T-helper 2 cell treated with Interferon-gamma antibody and Interleukin-4, amounts not matched to agents 5 μg/mL and 100 μg/mL, for 36 hours (primary cell): ENCODE results near the gene PFKFB3.
"Not testable (repeated sequence)": the region's sequence is repeated elsewhere in the genome, so short reads cannot be mapped to it uniquely, and the experiment has no call there.

Experiments
- DNase-seq: peaks from one replicate; pipeline ENCODE4 v3.0.0; 2021; ENCODE audit warnings: low spot score
- H3K27ac Mint-ChIP-seq: one replicate; pipeline ENCODE4 v1.8.0; 2021; ENCODE audit warnings: mild to moderate bottlenecking, mixed read lengths
- H3K27me3 Mint-ChIP-seq: one replicate; pipeline ENCODE4 v1.8.0; 2021; ENCODE audit warnings: low read depth, mixed read lengths
- H3K36me3 Mint-ChIP-seq: one replicate; pipeline ENCODE4 v1.8.0; 2021; ENCODE audit warnings: low read depth, mixed read lengths
- H3K4me1 Mint-ChIP-seq: one replicate; pipeline ENCODE4 v1.8.0; 2021; ENCODE audit warnings: low read depth, mixed read lengths
- H3K4me3 Mint-ChIP-seq: one replicate; pipeline ENCODE4 v1.8.0; 2022; ENCODE audit warnings: mild to moderate bottlenecking, moderate library complexity, mixed read lengths
- H3K9me3 Mint-ChIP-seq: one replicate; pipeline ENCODE4 v1.8.0; 2021; ENCODE audit warnings: mixed read lengths

Gene PFKFB3

GRCh38 chr10:6202098-6202683, 541 bp upstream of the PFKFB3 start:
- peaks cover 31% of the 10 kb centered on the region for H3K4me1 Mint-ChIP-seq
- H3K27me3 Mint-ChIP-seq: no peaks in the 10 kb centered on the region
- peaks cover 17% of the 10 kb centered on the region for H3K36me3 Mint-ChIP-seq
- H3K9me3 Mint-ChIP-seq: no peaks in the 10 kb centered on the region
- H3K4me3 Mint-ChIP-seq: peak overlapping the region; percentile 84
- peak overlapping the region; percentile 86 for H3K27ac Mint-ChIP-seq
- DNase-seq: no peak

DNA sequence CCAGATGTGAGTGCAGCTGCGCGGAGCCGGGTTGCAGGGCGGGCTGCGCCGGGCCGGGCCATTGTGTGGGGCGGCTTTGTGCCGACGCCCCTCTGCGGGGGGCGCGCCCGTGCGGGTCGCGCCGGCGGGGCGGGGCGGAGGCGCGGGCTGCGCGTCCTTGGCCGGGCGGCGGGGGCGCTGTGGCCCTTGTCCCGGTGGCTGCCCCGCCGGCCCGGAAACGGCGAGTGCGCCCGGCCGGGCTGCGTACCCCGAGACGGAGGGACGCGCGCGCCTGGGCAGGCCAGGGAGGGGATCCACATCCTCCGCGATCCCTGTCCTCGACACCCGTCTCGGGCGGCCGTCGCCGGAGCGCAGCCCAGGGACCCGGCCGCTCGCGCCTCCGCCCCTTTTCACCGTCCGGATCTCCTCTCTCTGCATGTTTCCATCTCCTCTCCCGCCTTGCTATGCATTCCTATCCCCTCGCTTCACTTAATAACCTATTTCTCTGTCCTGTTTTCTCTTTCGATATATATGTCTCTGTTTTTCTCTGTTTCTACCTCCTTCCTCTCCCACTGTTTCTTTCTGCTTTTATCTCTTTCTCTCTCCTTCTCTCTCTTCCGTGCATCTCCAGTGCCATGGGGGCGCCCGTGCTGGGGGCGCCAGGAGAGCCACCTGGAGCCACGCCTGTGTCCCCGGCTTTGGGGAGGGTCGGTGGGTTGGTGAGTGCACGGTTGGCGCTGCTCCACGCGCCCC, 765 bp downstream of the PFKFB3 start:
- H3K27me3 Mint-ChIP-seq: no peaks in the 10 kb centered on the region
- H3K4me3 Mint-ChIP-seq: peak overlapping the region; percentile 92
- peaks cover 32% of the 10 kb centered on the region for H3K4me1 Mint-ChIP-seq
- H3K9me3 Mint-ChIP-seq: no peaks in the 10 kb centered on the region
- H3K27ac Mint-ChIP-seq: peak overlapping the region; percentile 95
- DNase-seq: peak; percentile 71
- H3K36me3 Mint-ChIP-seq: peaks cover 24% of the 10 kb centered on the region

DNA sequence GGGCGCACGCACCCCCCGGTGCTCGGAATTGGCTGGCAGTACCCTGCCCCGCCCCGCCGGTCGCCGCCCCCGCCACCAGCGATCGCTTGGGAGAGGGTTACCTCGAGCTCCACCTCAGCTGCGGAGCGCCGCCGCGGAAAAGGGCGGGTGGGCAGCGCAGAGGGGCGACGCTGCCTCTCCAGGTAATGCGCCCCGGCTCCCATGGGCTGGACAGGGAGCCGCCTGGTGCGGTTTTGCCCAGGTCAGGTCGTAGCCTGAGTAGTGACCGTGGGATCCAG, 1.3 kb downstream of the PFKFB3 start:
- Mint-ChIP-seq H3K36me3 (peaks cover 19% of the 10 kb centered on the region), H3K4me1 (peaks cover 37% of the 10 kb centered on the region), H3K27ac (no peak overlapping the region), H3K4me3 (peak overlapping the region; percentile 92), H3K27me3 (no peaks in the 10 kb centered on the region), H3K9me3 (no peaks in the 10 kb centered on the region)
- peak; percentile 74 for DNase-seq

GRCh38 chr10:6204341-6205191, 1.8 kb downstream of the PFKFB3 start:
- H3K27ac Mint-ChIP-seq: peak overlapping the region; percentile 41
- DNase-seq: no peak
- H3K36me3 Mint-ChIP-seq: peaks cover 17% of the 10 kb centered on the region
- peaks cover 37% of the 10 kb centered on the region for H3K4me1 Mint-ChIP-seq
- H3K4me3 Mint-ChIP-seq: peak overlapping the region; percentile 92
- no peaks in the 10 kb centered on the region for H3K27me3 Mint-ChIP-seq
- no peaks in the 10 kb centered on the region for H3K9me3 Mint-ChIP-seq

- H3K4me3 Mint-ChIP-seq, DNase-seq, H3K27me3 Mint-ChIP-seq, H3K9me3 Mint-ChIP-seq, H3K27ac Mint-ChIP-seq: not testable (repeated sequence)
- Mint-ChIP-seq H3K4me1 (peaks cover 29% of the 10 kb centered on the region), H3K36me3 (peaks cover 19% of the 10 kb centered on the region)
These were observed 3.8 kb downstream of the PFKFB3 start for GRCh38 chr10:6206486-6206885.

DNA sequence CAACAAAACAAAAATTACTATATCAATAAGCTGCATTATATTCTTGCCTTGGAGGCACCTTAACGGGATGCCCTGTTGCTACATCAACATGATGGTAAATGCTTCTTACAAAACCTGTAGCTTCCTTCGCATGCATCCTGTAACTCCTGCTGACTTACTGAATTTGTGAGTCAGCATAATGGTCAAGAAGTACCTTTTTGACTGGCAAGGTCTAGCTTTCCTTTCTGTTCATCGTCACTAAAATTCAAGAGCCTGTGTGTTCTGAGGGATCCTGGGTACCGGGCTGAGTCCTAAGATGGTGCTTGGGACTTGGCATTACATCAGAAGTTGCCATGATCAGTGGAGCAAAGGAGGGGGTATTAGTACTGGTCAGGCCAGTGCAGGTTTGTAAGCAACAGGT, 4.9 kb downstream of the PFKFB3 start:
- Mint-ChIP-seq H3K36me3 (peaks cover 19% of the 10 kb centered on the region), H3K4me1 (peaks cover 25% of the 10 kb centered on the region), H3K4me3 (peak overlapping the region; percentile 28), H3K27ac (peak overlapping the region; percentile 71), H3K27me3 (no peaks in the 10 kb centered on the region), H3K9me3 (no peaks in the 10 kb centered on the region)
- no peak for DNase-seq

DNA sequence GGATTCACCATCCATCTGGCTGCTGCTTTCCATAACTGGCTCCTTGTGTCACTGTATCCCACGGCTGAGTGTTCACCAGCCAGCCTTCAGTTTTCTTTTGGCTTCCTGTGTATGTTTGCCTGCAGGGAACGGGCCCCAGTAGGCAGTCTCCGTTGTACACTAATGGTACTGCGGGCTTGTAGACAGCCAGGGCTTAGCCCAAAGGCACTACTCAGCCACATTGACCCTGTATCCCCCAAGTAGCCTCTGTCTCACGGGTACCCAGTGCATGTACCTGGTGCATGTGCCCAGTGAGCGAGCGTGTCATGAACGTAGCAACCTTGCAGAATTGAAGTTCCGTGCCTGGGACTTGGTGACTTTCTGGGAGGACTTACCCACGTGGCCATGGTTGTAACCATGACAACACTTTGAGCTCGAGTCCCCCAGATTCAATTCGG, 6.1 kb downstream of the PFKFB3 start:
- H3K4me3 Mint-ChIP-seq: no peak overlapping the region
- peaks cover 26% of the 10 kb centered on the region for H3K4me1 Mint-ChIP-seq
- no peak overlapping the region for H3K27ac Mint-ChIP-seq
- no peak for DNase-seq
- H3K36me3 Mint-ChIP-seq: peaks cover 27% of the 10 kb centered on the region
- no peaks in the 10 kb centered on the region for H3K9me3 Mint-ChIP-seq
- no peaks in the 10 kb centered on the region for H3K27me3 Mint-ChIP-seq

DNA sequence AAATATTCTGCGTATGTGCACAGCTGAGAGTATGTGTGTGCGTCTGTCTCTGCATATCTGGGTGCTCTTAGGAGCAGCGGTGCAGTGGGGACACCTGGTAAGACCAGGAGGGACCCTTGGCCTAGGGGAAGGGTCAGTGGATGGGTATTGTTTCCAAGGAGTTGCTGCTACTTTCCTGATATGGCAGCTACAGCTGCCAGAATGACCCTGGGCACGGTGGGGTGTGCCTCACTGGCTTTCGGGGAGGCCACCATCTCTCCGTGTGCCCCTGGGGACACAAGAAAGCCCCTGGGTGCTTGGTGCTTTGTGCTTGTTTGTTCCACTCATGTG, 8.6 kb downstream of the PFKFB3 start:
- Mint-ChIP-seq H3K27me3 (no peaks in the 10 kb centered on the region), H3K36me3 (peaks cover 34% of the 10 kb centered on the region), H3K27ac (no peak overlapping the region), H3K4me1 (peaks cover 18% of the 10 kb centered on the region), H3K9me3 (no peaks in the 10 kb centered on the region), H3K4me3 (no peak overlapping the region)
- DNase-seq: no peak

DNA sequence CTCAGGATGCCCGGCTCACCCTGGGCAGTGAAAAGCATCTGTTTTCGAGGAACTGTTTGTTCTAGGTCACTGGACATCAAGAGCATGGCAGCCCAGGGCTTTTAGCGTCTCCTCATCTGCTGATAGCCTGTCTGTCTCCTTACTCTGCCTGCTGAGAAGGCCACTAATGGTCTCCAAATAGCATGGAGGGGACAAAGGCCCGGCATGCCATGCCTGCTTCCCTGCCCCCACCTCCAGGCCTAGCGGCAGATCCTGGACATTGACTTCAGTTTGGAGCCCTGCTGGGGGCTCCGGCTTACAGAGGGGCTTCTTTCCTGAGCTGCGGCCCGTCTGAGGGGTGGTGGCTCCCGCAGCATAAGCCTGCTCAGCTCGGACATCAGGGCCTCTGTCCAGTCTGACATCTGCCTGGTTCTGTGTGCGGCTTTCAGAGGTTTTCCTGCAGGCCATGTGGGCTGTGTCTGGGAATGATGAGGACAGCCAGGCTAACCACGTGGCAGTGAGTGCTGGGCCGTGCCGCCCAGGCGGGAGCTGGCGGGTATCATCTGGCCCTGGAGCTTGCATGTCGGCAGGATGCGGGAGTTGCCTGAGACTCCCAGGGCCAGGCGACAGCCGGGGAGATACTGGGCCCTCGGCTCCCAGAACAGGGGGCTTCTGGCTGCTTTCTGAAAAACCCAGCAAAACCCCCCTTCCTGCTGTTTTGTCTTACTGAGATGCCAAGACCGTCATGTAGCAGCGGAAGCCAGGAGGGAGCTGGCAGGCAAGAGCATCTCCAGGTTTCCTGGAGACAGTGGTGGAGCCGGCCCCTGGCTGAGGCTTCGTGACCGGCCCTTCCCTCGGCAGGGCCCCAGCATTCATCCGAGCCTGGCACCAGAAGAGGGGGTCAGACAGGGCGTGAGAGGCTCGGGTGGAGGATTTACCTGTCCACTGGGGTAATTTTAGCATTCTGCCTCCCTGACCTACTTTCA, 9.2 kb downstream of the PFKFB3 start:
- Mint-ChIP-seq H3K4me3 (no peak overlapping the region), H3K9me3 (no peaks in the 10 kb centered on the region), H3K27ac (no peak overlapping the region), H3K27me3 (no peaks in the 10 kb centered on the region), H3K4me1 (peaks cover 18% of the 10 kb centered on the region), H3K36me3 (peaks cover 39% of the 10 kb centered on the region)
- DNase-seq: no peak

GRCh38 chr10:6212806-6213205, 10.1 kb downstream of the PFKFB3 start:
- H3K4me3 Mint-ChIP-seq: no peak overlapping the region
- no peak for DNase-seq
- H3K27me3 Mint-ChIP-seq: no peaks in the 10 kb centered on the region
- peaks cover 14% of the 10 kb centered on the region for H3K4me1 Mint-ChIP-seq
- no peaks in the 10 kb centered on the region for H3K9me3 Mint-ChIP-seq
- H3K27ac Mint-ChIP-seq: peak overlapping the region; percentile 41
- H3K36me3 Mint-ChIP-seq: peaks cover 39% of the 10 kb centered on the region

DNA sequence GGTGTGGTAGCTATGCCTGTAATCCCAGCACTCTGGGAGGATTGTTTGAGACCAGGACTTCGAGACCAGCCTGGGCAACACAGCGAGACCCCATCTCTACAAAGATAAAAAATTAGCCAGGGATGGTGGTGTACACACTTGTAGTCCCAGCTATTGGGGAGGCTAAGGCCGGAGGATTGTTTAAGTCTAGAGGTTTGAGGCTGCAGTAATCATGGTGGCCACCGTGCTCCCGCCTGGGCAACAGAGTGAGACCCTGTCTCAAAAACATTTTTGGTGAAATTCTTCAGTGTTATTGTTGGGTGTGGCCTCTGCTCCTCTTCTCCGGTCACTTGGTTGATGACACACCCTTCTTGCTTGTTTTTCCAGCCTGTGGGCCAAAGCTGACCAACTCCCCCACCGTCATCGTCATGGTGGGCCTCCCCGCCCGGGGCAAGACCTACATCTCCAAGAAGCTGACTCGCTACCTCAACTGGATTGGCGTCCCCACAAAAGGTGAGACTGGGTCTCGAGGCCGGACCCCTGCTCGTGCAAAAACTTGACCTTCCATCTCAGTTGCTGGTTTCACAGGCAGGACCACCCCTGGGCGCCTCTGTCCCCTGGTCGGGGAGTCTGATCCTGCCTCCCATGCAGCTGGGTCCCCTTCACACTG, 10.6 kb downstream of the PFKFB3 start:
- Mint-ChIP-seq H3K36me3 (peaks cover 40% of the 10 kb centered on the region), H3K4me1 (peaks cover 10% of the 10 kb centered on the region), H3K27ac (peak overlapping the region; percentile 52)

DNA sequence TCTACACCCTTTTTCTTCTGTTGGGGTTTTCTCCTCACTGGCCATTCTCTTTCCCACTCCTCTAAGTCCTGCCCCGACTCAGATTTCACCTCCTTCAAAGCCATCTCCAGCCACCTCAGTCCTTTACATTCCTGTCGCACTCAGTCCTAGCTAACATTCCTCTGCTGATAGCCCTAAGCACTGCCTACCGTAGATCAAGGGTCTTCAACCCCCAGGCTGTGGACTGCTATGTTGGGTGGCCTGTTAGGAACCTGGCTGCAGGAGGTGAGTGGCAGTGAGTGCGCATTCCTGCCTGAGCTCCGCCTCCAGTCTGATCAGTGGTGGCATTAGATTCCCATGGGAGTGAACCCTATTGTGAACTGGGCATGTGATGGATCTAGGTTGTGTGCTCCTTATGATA, 11.2 kb downstream of the PFKFB3 start:
- no peak for DNase-seq
- no peaks in the 10 kb centered on the region for H3K9me3 Mint-ChIP-seq
- H3K4me3 Mint-ChIP-seq: no peak overlapping the region
- H3K36me3 Mint-ChIP-seq: peaks cover 45% of the 10 kb centered on the region
- H3K4me1 Mint-ChIP-seq: peaks cover 5% of the 10 kb centered on the region
- no peaks in the 10 kb centered on the region for H3K27me3 Mint-ChIP-seq
- H3K27ac Mint-ChIP-seq: no peak overlapping the region

More for the DNA sequence above, 10.6 kb downstream of the PFKFB3 start:
- Mint-ChIP-seq H3K9me3 (no peaks in the 10 kb centered on the region), H3K4me3 (no peak overlapping the region), H3K27me3 (no peaks in the 10 kb centered on the region)
- no peak for DNase-seq

- no peak overlapping the region for H3K4me3 Mint-ChIP-seq
- peaks cover 5% of the 10 kb centered on the region for H3K4me1 Mint-ChIP-seq
These were observed 11.9 kb downstream of the PFKFB3 start for GRCh38 chr10:6214612-6215011.

More at GRCh38 chr10:6214612-6215011, 11.9 kb downstream of the PFKFB3 start:
- Mint-ChIP-seq H3K27ac (no peak overlapping the region), H3K9me3 (no peaks in the 10 kb centered on the region), H3K36me3 (peaks cover 50% of the 10 kb centered on the region), H3K27me3 (no peaks in the 10 kb centered on the region)
- DNase-seq: no peak
